WTC11 (cell line): ENCODE measurements around the gene INPP4B. TPM values are rescaled to one million over a fixed set of nuclear protein-coding genes. Genes with fewer than 3 reads are reported as not detected.
"Not testable (repeated sequence)": the region's sequence is repeated elsewhere in the genome, so short reads cannot be mapped to it uniquely, and the experiment has no call there.

ENCODE experiments used
- ATAC-seq: fragments of 200-7000 bp; cut with Tn5 transposase; 2 replicates; pipeline ENCODE4 v1.10.0; 2021; ENCODE audit warnings: mild to moderate bottlenecking, moderate library complexity
- CTCF ChIA-PET: fragments of 300-600 bp; sonication (Branson Sonifier 250); formaldehyde crosslinking; loops from one replicate; lab custom pipeline; 2021; ENCODE audit warnings: antibody characterized with exemption; lab: Charles Lee
- POLR2A ChIA-PET: fragments of 350-600 bp; sonication (Branson Sonifier 250); formaldehyde crosslinking; loops from one replicate; lab custom pipeline; 2021; ENCODE audit warnings: antibody characterized with exemption; lab: Charles Lee
- DNase-seq: peaks from one replicate; pipeline ENCODE4 v3.0.0; 2021; ENCODE audit warnings: low spot score
- H3K27ac Mint-ChIP-seq: 2 replicates; pipeline ENCODE4 v1.8.0; 2021; ENCODE audit warnings: mixed read lengths
- H3K27me3 Mint-ChIP-seq: 2 replicates; pipeline ENCODE4 v1.8.0; 2021; ENCODE audit warnings: low read depth, mild to moderate bottlenecking, moderate library complexity, mixed read lengths
- H3K36me3 Mint-ChIP-seq: 2 replicates; pipeline ENCODE4 v1.8.0; 2021; ENCODE audit warnings: mixed read lengths
- H3K4me1 Mint-ChIP-seq: 2 replicates; pipeline ENCODE4 v1.8.0; 2022; ENCODE audit warnings: mixed read lengths
- H3K4me3 Mint-ChIP-seq: 2 replicates; pipeline ENCODE4 v1.8.0; 2021; ENCODE audit warnings: mild to moderate bottlenecking, moderate library complexity, mixed read lengths
- H3K9me3 Mint-ChIP-seq: 2 replicates; pipeline ENCODE4 v1.8.0; 2021; ENCODE audit warnings: mixed read lengths
- AR ChIP-seq: fragments of 250-450 bp; sonication (Bioruptor Pico); IDR thresholded peaks from 2 replicates; pipeline ENCODE4 v1.9.0; 2021; ENCODE audit warnings: mild to moderate bottlenecking
- IRF2 ChIP-seq: sonication (generic); formaldehyde crosslinking; IDR thresholded peaks from 2 replicates; pipeline ENCODE4 v1.8.0; 2022; ENCODE audit warnings: low read depth, missing genetic modification reagents, borderline replicate concordance
- JAZF1 ChIP-seq: fragments of 250-450 bp; sonication (Bioruptor Pico); IDR thresholded peaks from 2 replicates; pipeline ENCODE4 v1.9.0; 2021; ENCODE audit warnings: moderate library complexity, mild to moderate bottlenecking, inconsistent platforms
- KAT7 ChIP-seq: sonication (generic); formaldehyde crosslinking; IDR thresholded peaks from 2 replicates; pipeline ENCODE4 v1.8.1; 2023; ENCODE audit warnings: missing genetic modification reagents, mild to moderate bottlenecking, borderline replicate concordance
- OVOL2 ChIP-seq: fragments of 250-450 bp; sonication (Bioruptor Pico); IDR thresholded peaks from 2 replicates; pipeline ENCODE4 v1.9.0; 2021; ENCODE audit warnings: mild to moderate bottlenecking, borderline replicate concordance
- STAT6 ChIP-seq: sonication (generic); formaldehyde crosslinking; conservative IDR thresholded peaks from 2 replicates; pipeline ENCODE4 v1.8.1; 2023; ENCODE audit warnings: mild to moderate bottlenecking, low read depth, missing genetic modification reagents, moderate library complexity
- ZNF232 ChIP-seq: sonication (generic); formaldehyde crosslinking; IDR thresholded peaks from 2 replicates; pipeline ENCODE4 v1.8.0; 2022; ENCODE audit warnings: mild to moderate bottlenecking, missing genetic modification reagents
- ZNF281 ChIP-seq: sonication (generic); formaldehyde crosslinking; IDR thresholded peaks from 2 replicates; pipeline ENCODE4 v1.8.0; 2023; ENCODE audit warnings: mild to moderate bottlenecking, missing genetic modification reagents
- ZNF416 ChIP-seq: fragments of 250-450 bp; sonication (Bioruptor Pico); IDR thresholded peaks from 2 replicates; pipeline ENCODE4 v1.9.0; 2021; ENCODE audit warnings: mild to moderate bottlenecking, inconsistent platforms
- ZNF532 ChIP-seq: fragments of 250-450 bp; sonication (Bioruptor Pico); IDR thresholded peaks from 2 replicates; pipeline ENCODE4 v1.9.0; 2021; ENCODE audit warnings: mild to moderate bottlenecking, borderline replicate concordance
- ZNF671 ChIP-seq: fragments of 250-450 bp; sonication (Bioruptor Pico); IDR thresholded peaks from 2 replicates; pipeline ENCODE4 v1.8.0; 2021; ENCODE audit warnings: mild to moderate bottlenecking
- total RNA-seq: library from RNA; stranded (reverse); gene quantifications from 3 replicates; pipeline ENCODE4 v1.2.3, GENCODE V29; 2021

The INPP4B gene
- total RNA-seq, 1 experiment from 2014 or later = 0.92 TPM

GRCh38 chr4:142645475-142646108 lies 200.5 kb downstream of the INPP4B start:
- ChIA-PET CTCF (no interaction called here), POLR2A (no interaction called here)
- TF ChIP-seq AR (no peak), KAT7 (CRISPR knock-in tag) (no peak), ZNF671 (CRISPR knock-in tag) (no peak), IRF2 (no peak), ZNF281 (no peak), ZNF232 (CRISPR knock-in tag) (no peak), STAT6 (CRISPR knock-in tag) (no peak)
- peaks cover 43% of the 10 kb centered on the region for H3K9me3 Mint-ChIP-seq
- peaks cover 30% of the 10 kb centered on the region for H3K36me3 Mint-ChIP-seq
- H3K27me3 Mint-ChIP-seq = no peaks in the 10 kb centered on the region
- H3K4me1 Mint-ChIP-seq = peaks cover 12% of the 10 kb centered on the region
- no peak overlapping the region for H3K4me3 Mint-ChIP-seq
- no peak for ATAC-seq
- no peak overlapping the region for H3K27ac Mint-ChIP-seq
- DNase-seq = no peak

- peaks cover 12% of the 10 kb centered on the region for H3K4me1 Mint-ChIP-seq
- DNase-seq, H3K27me3 Mint-ChIP-seq, ATAC-seq, H3K27ac Mint-ChIP-seq, H3K4me3 Mint-ChIP-seq: not testable (repeated sequence)
- H3K36me3 Mint-ChIP-seq = peaks cover 21% of the 10 kb centered on the region
- ChIA-PET CTCF (interaction anchor here (0.6 kb wide), 1 partner anchor 106 kb away, joined by 4 read pairs; no protein-coding TSS in a partner anchor), POLR2A (interaction anchor here (0.7 kb wide), 1 partner anchor 1482 kb away, joined by 3 read pairs; no protein-coding TSS in a partner anchor)
- peaks cover 36% of the 10 kb centered on the region for H3K9me3 Mint-ChIP-seq
Observed at GRCh38 chr4:142644628-142645027, 201.5 kb downstream of the INPP4B start.

GRCh38 chr4:142637614-142638013 lies 208.5 kb downstream of the INPP4B start:
- peaks cover 37% of the 10 kb centered on the region for H3K9me3 Mint-ChIP-seq
- H3K27me3 Mint-ChIP-seq = no peaks in the 10 kb centered on the region
- no peak overlapping the region for H3K4me3 Mint-ChIP-seq
- TF ChIP-seq ZNF532 (no peak), ZNF416 (no peak), JAZF1 (no peak), ZNF232 (CRISPR knock-in tag) (no peak), OVOL2 (CRISPR knock-in tag) (no peak)
- peaks cover 6% of the 10 kb centered on the region for H3K36me3 Mint-ChIP-seq
- ATAC-seq = no peak
- no peak for DNase-seq
- no peak overlapping the region for H3K27ac Mint-ChIP-seq
- ChIA-PET POLR2A (no interaction called here), CTCF (no interaction called here)
- no peaks in the 10 kb centered on the region for H3K4me1 Mint-ChIP-seq
